ENCODE measurements around the gene PPP2R1B.

Gene PPP2R1B

GRCh38 chr11:111694851-111695250 is 71.3 kb downstream of the PPP2R1B start:
- TF ChIP-seq CTCF (IDR thresholded peaks at IDR 0.05; ENCODE audit: low read depth, low read length, poor library complexity, severe bottlenecking) (no peak), EZH2phosphoT487 (IDR thresholded peaks at IDR 0.05; ENCODE audit: borderline replicate concordance, low read length) (no peak)
- Histone ChIP-seq H3K4me3 (ENCODE audit: low read length) (peak overlapping the region; percentile 44), H3K27me3 (ENCODE audit: control insufficient read depth, low read length) (no peaks in the 10 kb centered on the region), H3K27ac (ENCODE audit: low read depth, low read length) (peak overlapping the region; percentile 93), H3K36me3 (ENCODE audit: control insufficient read depth, low read length) (peaks cover 6% of the 10 kb centered on the region), H3K9me2 (replicated peaks; ENCODE audit: control insufficient read depth, low read length) (no peaks in the 10 kb centered on the region), H3K4me1 (ENCODE audit: control insufficient read depth, low read length) (peaks cover 71% of the 10 kb centered on the region), H3K79me2 (ENCODE audit: control insufficient read depth, low read length) (peaks cover 19% of the 10 kb centered on the region), H3F3A (ENCODE audit: control insufficient read depth, insufficient read depth) (peaks cover 31% of the 10 kb centered on the region), H3K4me2 (ENCODE audit: low read length) (peak overlapping the region; percentile 83), H3K9me3 (ENCODE audit: control insufficient read depth, insufficient read depth, low read length) (no peaks in the 10 kb centered on the region), H4K20me1 (ENCODE audit: control insufficient read depth, insufficient read depth, low read depth, low read length) (no peaks in the 10 kb centered on the region)

GRCh38 chr11:111693224-111693937 is 72.8 kb downstream of the PPP2R1B start:
- Histone ChIP-seq H3F3A (ENCODE audit: control insufficient read depth, insufficient read depth) (peaks cover 25% of the 10 kb centered on the region), H3K27ac (ENCODE audit: low read depth, low read length) (peak overlapping the region; percentile 93), H3K36me3 (ENCODE audit: control insufficient read depth, low read length) (peaks cover 9% of the 10 kb centered on the region), H3K27me3 (ENCODE audit: control insufficient read depth, low read length) (no peaks in the 10 kb centered on the region), H3K9me2 (replicated peaks; ENCODE audit: control insufficient read depth, low read length) (no peaks in the 10 kb centered on the region), H4K20me1 (ENCODE audit: control insufficient read depth, insufficient read depth, low read depth, low read length) (no peaks in the 10 kb centered on the region), H3K4me1 (ENCODE audit: control insufficient read depth, low read length) (peaks cover 56% of the 10 kb centered on the region), H3K79me2 (ENCODE audit: control insufficient read depth, low read length) (peaks cover 7% of the 10 kb centered on the region), H3K9me3 (ENCODE audit: control insufficient read depth, insufficient read depth, low read length) (no peaks in the 10 kb centered on the region), H3K4me2 (ENCODE audit: low read length) (peak overlapping the region; percentile 30), H3K4me3 (ENCODE audit: low read length) (no peak overlapping the region)
- TF ChIP-seq EZH2phosphoT487 (IDR thresholded peaks at IDR 0.05; ENCODE audit: borderline replicate concordance, low read length), result no peak
- TF ChIP-seq CTCF (IDR thresholded peaks at IDR 0.05; ENCODE audit: low read depth, low read length, poor library complexity, severe bottlenecking), result no peak

GRCh38 chr11:111691741-111692140 is 74.4 kb downstream of the PPP2R1B start:
- Histone ChIP-seq H3K4me3 (ENCODE audit: low read length) (no peak overlapping the region), H3K36me3 (ENCODE audit: control insufficient read depth, low read length) (peaks cover 14% of the 10 kb centered on the region), H3K9me2 (replicated peaks; ENCODE audit: control insufficient read depth, low read length) (no peaks in the 10 kb centered on the region), H3K27me3 (ENCODE audit: control insufficient read depth, low read length) (no peaks in the 10 kb centered on the region), H4K20me1 (ENCODE audit: control insufficient read depth, insufficient read depth, low read depth, low read length) (no peaks in the 10 kb centered on the region), H3K9me3 (ENCODE audit: control insufficient read depth, insufficient read depth, low read length) (no peaks in the 10 kb centered on the region), H3F3A (ENCODE audit: control insufficient read depth, insufficient read depth) (peaks cover 15% of the 10 kb centered on the region), H3K79me2 (ENCODE audit: control insufficient read depth, low read length) (peaks cover 7% of the 10 kb centered on the region), H3K27ac (ENCODE audit: low read depth, low read length) (no peak overlapping the region), H3K4me2 (ENCODE audit: low read length) (no peak overlapping the region), H3K4me1 (ENCODE audit: control insufficient read depth, low read length) (peaks cover 40% of the 10 kb centered on the region)
- no peak for TF ChIP-seq EZH2phosphoT487 (IDR thresholded peaks at IDR 0.05; ENCODE audit: borderline replicate concordance, low read length)
- TF ChIP-seq CTCF (IDR thresholded peaks at IDR 0.05; ENCODE audit: low read depth, low read length, poor library complexity, severe bottlenecking), result no peak
